Measurements from ENCODE around the gene CAPSL.

CAPSL gene

DNA sequence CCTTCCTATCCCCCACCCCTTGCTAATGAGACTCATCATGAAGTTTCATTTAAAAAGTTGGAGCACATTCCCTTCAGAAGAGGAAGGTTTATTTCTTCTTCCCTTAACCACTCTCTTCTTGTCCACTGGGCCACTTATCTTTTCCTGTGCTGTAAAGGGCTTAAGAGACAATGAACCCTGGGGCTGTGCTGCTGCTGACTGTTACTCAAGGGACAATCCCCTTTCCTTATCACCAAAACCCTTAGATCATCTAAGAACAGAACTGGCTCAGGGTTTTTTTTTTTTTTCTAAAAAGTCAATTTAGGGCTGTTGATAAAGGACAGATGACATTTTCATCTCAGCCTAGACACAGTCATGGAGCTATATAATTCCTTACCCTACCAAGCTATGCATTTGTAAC is 29.6 kb downstream of the CAPSL start (continued):
- TF ChIP-seq, protein P1, sequence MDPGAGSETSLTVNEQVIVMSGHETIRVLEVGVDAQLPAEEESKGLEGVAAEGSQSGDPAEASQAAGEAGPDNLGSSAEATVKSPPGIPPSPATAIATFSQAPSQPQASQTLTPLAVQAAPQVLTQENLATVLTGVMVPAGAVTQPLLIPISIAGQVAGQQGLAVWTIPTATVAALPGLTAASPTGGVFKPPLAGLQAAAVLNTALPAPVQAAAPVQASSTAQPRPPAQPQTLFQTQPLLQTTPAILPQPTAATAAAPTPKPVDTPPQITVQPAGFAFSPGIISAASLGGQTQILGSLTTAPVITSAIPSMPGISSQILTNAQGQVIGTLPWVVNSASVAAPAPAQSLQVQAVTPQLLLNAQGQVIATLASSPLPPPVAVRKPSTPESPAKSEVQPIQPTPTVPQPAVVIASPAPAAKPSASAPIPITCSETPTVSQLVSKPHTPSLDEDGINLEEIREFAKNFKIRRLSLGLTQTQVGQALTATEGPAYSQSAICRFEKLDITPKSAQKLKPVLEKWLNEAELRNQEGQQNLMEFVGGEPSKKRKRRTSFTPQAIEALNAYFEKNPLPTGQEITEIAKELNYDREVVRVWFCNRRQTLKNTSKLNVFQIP (CRISPR knock-in tag; IDR thresholded peaks at IDR 0.05; ENCODE audit: borderline replicate concordance, low read depth) = no peak

DNA sequence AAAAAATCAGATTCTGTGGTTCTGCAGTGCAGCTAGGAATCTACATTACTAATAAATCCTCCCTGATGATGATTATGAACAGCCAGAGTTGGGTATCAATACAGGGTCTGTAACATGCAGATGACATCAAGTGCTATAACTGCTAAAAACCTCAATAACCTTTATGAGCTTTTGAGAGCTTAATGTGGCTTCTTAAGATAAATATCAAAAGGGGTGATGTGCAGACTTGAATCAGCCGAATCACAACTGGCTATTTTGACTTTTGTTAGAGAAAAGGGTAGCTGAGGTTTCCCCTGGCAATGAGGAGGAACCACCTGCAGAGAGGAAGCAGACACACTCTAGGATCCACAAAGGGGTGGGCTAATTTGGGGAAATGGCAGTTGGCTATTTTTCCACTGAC is 30.2 kb downstream of the CAPSL start:
- no peak for ATAC-seq
- TF ChIP-seq, protein P2, sequence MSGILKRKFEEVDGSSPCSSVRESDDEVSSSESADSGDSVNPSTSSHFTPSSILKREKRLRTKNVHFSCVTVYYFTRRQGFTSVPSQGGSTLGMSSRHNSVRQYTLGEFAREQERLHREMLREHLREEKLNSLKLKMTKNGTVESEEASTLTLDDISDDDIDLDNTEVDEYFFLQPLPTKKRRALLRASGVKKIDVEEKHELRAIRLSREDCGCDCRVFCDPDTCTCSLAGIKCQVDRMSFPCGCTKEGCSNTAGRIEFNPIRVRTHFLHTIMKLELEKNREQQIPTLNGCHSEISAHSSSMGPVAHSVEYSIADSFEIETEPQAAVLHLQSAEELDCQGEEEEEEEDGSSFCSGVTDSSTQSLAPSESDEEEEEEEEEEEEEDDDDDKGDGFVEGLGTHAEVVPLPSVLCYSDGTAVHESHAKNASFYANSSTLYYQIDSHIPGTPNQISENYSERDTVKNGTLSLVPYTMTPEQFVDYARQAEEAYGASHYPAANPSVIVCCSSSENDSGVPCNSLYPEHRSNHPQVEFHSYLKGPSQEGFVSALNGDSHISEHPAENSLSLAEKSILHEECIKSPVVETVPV (CRISPR knock-in tag; IDR thresholded peaks at IDR 0.05) = no peak
- TF ChIP-seq RARB (CRISPR knock-in tag; IDR thresholded peaks at IDR 0.05) (no peak), ZNF70 (CRISPR knock-in tag; IDR thresholded peaks at IDR 0.05) (no peak), TOX (CRISPR knock-in tag; IDR thresholded peaks at IDR 0.05; ENCODE audit: borderline replicate concordance) (no peak), ISL1 (CRISPR knock-in tag; IDR thresholded peaks at IDR 0.05) (no peak), PPARA (CRISPR knock-in tag; IDR thresholded peaks at IDR 0.05; ENCODE audit: borderline replicate concordance) (no peak), ZFP30 (CRISPR knock-in tag; IDR thresholded peaks at IDR 0.05) (no peak), ZNF565 (CRISPR knock-in tag; conservative IDR thresholded peaks at IDR 0.05; ENCODE audit: low read depth) (no peak), SNAI2 (CRISPR knock-in tag; IDR thresholded peaks at IDR 0.05) (no peak), ESRRG (CRISPR knock-in tag; IDR thresholded peaks at IDR 0.05) (no peak), ZC3H10 (CRISPR knock-in tag; IDR thresholded peaks at IDR 0.05) (no peak), TCF4 (CRISPR knock-in tag; IDR thresholded peaks at IDR 0.05; ENCODE audit: borderline replicate concordance) (no peak), BACH2 (CRISPR knock-in tag; IDR thresholded peaks at IDR 0.05; ENCODE audit: borderline replicate concordance) (no peak), ZNF8 (CRISPR knock-in tag; IDR thresholded peaks at IDR 0.05) (no peak), ARNTL (CRISPR knock-in tag; IDR thresholded peaks at IDR 0.05; ENCODE audit: borderline replicate concordance, low read depth) (no peak)
- TF ChIP-seq, protein P1 (CRISPR knock-in tag; IDR thresholded peaks at IDR 0.05; ENCODE audit: borderline replicate concordance, low read depth) = no peak
- TF ChIP-seq, protein P3, sequence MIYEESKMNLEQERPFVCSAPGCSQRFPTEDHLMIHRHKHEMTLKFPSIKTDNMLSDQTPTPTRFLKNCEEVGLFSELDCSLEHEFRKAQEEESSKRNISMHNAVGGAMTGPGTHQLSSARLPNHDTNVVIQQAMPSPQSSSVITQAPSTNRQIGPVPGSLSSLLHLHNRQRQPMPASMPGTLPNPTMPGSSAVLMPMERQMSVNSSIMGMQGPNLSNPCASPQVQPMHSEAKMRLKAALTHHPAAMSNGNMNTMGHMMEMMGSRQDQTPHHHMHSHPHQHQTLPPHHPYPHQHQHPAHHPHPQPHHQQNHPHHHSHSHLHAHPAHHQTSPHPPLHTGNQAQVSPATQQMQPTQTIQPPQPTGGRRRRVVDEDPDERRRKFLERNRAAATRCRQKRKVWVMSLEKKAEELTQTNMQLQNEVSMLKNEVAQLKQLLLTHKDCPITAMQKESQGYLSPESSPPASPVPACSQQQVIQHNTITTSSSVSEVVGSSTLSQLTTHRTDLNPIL (CRISPR knock-in tag; IDR thresholded peaks at IDR 0.05; ENCODE audit: low read depth) = no peak
- TF ChIP-seq, protein P4, sequence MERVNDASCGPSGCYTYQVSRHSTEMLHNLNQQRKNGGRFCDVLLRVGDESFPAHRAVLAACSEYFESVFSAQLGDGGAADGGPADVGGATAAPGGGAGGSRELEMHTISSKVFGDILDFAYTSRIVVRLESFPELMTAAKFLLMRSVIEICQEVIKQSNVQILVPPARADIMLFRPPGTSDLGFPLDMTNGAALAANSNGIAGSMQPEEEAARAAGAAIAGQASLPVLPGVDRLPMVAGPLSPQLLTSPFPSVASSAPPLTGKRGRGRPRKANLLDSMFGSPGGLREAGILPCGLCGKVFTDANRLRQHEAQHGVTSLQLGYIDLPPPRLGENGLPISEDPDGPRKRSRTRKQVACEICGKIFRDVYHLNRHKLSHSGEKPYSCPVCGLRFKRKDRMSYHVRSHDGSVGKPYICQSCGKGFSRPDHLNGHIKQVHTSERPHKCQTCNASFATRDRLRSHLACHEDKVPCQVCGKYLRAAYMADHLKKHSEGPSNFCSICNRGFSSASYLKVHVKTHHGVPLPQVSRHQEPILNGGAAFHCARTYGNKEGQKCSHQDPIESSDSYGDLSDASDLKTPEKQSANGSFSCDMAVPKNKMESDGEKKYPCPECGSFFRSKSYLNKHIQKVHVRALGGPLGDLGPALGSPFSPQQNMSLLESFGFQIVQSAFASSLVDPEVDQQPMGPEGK (CRISPR knock-in tag; IDR thresholded peaks at IDR 0.05; ENCODE audit: borderline replicate concordance) = no peak
- TF ChIP-seq, protein P5, sequence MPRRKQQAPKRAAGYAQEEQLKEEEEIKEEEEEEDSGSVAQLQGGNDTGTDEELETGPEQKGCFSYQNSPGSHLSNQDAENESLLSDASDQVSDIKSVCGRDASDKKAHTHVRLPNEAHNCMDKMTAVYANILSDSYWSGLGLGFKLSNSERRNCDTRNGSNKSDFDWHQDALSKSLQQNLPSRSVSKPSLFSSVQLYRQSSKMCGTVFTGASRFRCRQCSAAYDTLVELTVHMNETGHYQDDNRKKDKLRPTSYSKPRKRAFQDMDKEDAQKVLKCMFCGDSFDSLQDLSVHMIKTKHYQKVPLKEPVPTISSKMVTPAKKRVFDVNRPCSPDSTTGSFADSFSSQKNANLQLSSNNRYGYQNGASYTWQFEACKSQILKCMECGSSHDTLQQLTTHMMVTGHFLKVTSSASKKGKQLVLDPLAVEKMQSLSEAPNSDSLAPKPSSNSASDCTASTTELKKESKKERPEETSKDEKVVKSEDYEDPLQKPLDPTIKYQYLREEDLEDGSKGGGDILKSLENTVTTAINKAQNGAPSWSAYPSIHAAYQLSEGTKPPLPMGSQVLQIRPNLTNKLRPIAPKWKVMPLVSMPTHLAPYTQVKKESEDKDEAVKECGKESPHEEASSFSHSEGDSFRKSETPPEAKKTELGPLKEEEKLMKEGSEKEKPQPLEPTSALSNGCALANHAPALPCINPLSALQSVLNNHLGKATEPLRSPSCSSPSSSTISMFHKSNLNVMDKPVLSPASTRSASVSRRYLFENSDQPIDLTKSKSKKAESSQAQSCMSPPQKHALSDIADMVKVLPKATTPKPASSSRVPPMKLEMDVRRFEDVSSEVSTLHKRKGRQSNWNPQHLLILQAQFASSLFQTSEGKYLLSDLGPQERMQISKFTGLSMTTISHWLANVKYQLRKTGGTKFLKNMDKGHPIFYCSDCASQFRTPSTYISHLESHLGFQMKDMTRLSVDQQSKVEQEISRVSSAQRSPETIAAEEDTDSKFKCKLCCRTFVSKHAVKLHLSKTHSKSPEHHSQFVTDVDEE (CRISPR knock-in tag; IDR thresholded peaks at IDR 0.05) = no peak

Measured in SK-N-SH treated with all-trans-retinoic acid at 6 μM for 48 hours (cell line).